ENCODE results near the gene EHMT1. TPM values are rescaled to one million over a fixed set of nuclear protein-coding genes. Genes with fewer than 3 reads are reported as not detected.
"Not testable (repeated sequence)": the region's sequence is repeated elsewhere in the genome, so short reads cannot be mapped to it uniquely, and the experiment has no call there.

EHMT1 gene
- total RNA-seq, 4 donors from 2014 or later: 57.6 to 103 (median 76.8) TPM

DNA sequence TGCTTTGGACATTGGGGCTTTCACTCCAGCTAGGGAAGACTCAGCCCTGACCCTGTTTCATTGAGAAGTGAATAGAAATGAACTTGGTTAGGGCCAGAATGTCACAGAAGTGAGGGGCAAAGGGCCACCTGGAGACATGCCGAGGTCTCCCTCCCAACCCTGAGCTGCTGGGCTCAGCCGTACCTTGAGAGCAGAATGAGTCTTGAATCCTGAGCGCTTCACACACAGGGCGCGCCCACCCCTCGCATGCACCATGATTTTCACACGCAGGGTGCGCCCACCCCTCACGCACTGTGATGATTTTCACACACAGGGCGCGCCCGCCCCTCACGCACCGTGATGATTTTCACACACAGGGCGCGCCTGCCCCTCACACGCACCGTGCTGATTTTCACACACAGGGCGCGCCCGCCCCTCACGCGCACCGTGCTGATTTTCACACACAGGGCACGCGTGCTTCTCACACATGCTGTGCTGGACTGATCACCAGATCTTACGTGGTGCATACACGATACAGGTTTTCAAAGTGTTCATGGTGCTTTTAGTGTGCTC is 99.0 kb downstream of the EHMT1 start:
- DNase-seq (ENCODE audit: low spot score): no peak
- no peak for ATAC-seq (ENCODE audit: low FRiP score)
- TF ChIP-seq, protein P1, sequence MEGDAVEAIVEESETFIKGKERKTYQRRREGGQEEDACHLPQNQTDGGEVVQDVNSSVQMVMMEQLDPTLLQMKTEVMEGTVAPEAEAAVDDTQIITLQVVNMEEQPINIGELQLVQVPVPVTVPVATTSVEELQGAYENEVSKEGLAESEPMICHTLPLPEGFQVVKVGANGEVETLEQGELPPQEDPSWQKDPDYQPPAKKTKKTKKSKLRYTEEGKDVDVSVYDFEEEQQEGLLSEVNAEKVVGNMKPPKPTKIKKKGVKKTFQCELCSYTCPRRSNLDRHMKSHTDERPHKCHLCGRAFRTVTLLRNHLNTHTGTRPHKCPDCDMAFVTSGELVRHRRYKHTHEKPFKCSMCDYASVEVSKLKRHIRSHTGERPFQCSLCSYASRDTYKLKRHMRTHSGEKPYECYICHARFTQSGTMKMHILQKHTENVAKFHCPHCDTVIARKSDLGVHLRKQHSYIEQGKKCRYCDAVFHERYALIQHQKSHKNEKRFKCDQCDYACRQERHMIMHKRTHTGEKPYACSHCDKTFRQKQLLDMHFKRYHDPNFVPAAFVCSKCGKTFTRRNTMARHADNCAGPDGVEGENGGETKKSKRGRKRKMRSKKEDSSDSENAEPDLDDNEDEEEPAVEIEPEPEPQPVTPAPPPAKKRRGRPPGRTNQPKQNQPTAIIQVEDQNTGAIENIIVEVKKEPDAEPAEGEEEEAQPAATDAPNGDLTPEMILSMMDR (IDR thresholded peaks at IDR 0.05): no peak

DNA sequence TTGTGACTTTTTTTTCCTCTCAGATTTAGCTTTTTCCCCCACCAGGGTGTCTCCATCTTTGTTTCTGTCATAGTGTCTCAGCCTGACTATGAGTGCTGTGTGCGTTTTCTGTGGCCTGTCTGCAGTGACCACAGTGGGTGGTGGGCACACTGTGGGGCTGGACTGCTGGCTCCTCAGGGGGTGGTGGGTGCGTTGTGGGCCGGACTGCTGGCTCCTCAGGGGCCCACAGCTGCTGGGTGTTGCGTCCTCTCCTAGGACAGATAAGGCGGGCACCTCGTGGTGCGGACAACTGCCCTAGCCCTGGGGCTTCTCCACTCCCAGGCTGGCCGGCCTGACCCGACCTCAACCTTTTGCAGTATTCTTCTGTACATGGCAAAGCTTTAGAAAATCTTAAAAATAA is 100.4 kb downstream of the EHMT1 start:
- DNase-seq (ENCODE audit: low spot score): no peak
- ATAC-seq (ENCODE audit: low FRiP score): no peak
- TF ChIP-seq, protein P1 (IDR thresholded peaks at IDR 0.05): no peak

DNA sequence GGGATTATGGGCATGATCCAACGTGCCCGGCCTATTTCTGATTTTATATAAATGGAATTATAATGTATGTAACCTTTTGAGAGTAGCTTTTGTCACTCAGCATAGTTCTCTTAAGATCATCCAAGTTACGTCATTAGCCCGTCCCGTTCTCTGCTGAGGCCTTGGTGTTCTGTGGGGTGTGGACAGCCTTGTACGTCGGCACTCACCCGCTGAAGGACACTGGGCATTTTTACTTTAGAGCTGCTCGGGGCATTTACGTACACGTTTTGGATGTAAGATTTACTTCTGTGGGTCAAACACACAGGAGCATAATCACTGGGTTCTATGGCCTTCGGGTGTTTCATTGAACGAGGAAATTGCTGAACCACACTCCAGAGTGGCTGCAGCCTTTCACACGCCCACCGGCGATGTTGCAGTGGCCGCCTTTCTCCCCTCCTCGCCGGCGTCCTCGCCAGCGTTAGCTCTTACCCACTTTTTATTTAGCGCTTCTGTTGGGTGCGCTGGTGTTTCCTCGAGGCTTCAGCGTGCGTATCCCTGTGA is 101.8 kb downstream of the EHMT1 start:
- ATAC-seq (ENCODE audit: low FRiP score): no peak
- DNase-seq (ENCODE audit: low spot score): no peak
- TF ChIP-seq, protein P1 (IDR thresholded peaks at IDR 0.05): no peak

DNA sequence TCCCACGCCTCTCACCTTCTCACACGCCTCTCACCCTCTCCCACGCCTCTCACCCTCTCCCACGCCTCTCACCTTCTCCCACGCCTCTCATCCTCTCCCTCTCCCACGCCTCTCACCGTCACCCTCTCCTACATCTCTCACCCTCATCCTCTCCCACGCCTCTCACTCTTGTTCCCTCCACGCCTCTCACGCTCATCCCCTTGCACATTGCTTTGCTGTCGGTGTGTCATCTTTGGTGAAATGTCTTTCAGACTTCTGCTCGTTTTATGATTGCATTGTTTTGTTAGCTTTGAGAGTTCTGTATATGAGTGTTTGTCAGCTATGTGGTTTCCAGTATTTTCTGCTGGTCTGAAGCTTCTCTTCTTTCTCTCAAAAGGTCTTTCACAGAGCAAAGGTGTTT is 102.7 kb downstream of the EHMT1 start:
- DNase-seq (ENCODE audit: low spot score) (no peak), ATAC-seq (ENCODE audit: low FRiP score) (no peak)
- TF ChIP-seq, protein P1 (IDR thresholded peaks at IDR 0.05): no peak

DNA sequence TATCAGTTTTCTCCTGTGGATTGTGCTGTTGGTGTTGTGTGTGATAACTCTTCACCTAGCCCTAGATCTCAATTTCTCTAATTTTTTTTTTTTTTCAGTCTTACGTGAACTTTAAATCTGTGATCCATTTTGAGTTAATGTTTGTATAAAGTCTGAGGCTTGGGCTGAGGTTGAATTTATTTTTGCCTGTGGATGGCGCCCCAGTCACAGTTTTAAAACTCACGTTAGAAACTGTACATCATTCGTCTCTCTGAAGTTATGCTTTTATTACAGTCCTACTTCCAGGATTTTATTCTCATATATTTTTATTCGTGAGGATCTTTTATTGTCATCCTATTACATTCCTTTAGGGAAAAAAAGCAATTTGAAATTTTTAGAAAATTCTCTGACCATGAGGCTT is 103.1 kb downstream of the EHMT1 start:
- TF ChIP-seq, protein P1 (IDR thresholded peaks at IDR 0.05): no peak
- DNase-seq (ENCODE audit: low spot score) (no peak), ATAC-seq (ENCODE audit: low FRiP score) (no peak)

DNA sequence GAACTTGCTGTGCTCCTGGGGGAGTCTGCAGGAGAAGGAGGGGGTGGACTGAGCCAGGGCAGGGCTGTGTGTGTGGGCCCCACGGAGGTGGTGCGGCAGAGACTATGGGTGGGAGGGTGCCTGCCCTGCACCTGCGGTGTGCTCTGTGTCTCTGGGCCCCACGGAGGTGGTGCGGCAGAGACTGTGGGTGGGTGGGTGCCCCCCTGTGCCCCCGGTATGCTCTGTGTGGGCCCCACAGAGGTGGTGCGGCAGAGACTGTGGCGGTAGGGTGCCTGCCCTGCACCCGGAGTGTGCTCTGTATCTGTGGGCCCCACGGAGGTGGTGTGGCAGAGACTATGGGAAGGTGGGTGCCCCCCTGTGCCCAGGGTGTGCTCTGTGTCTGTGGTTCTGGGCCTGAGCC is 103.7 kb downstream of the EHMT1 start:
- no peak for ATAC-seq (ENCODE audit: low FRiP score)
- no peak for DNase-seq (ENCODE audit: low spot score)
- TF ChIP-seq, protein P1 (IDR thresholded peaks at IDR 0.05): no peak

DNA sequence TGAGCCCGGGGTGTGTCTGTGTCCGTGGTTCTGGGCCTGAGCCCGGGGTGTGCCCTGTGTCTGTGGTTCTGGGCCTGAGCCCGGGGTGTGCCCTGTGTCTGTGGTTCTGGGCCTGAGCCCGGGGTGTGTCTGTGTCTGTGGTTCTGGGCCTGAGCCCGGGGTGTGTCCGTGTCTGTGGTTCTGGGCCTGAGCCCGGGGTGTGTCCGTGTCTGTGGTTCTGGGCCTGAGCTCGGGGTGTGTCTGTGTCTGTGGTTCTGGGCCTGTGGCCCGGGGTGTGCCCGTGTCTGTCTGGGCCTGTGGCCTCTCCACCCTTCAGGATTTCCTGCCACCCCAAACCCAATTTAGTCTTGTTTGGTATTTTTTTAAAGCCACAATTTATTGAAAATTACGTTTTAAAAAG is 104.6 kb downstream of the EHMT1 start:
- DNase-seq (ENCODE audit: low spot score); ATAC-seq (ENCODE audit: low FRiP score): not testable (repeated sequence)
